Measurements from ENCODE around the gene SYNE2. TPM values are rescaled to one million over a fixed set of nuclear protein-coding genes. Genes with fewer than 3 reads are reported as not detected.

SYNE2 gene
- total RNA-seq, 1 experiment from 2014 or later = 71.1 TPM

DNA sequence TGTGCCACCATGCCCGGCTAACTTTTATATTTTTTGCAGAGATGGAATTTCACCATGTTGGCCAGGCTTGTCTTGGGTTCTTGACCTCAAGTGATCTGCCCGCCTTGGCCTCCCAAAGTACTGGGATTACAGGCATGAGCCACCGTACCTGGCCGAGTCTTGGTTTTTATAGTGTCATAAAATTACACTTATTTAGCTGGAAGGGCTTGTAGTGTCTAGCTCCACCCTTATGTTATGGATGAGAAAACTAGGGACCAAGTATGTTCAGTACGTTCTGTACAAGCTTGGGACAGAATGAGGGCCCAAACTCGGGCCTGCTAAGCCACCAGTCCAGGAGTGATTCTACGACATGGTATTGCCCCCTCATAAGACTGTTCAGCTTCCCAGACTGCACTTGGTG lies 35.1 kb downstream of the SYNE2 start:
- no peak overlapping the region for H3K4me3 Mint-ChIP-seq
- H3K4me1 Mint-ChIP-seq = peaks cover 55% of the 10 kb centered on the region
- CTCF ChIA-PET = interaction anchor here (0.7 kb wide), 1 partner anchor 10 kb away, joined by 6 read pairs; no protein-coding TSS in a partner anchor
- H3K27ac Mint-ChIP-seq = no peak overlapping the region
- DNase-seq (ENCODE audit: low spot score) = no peak
- ATAC-seq = no peak
- POLR2A ChIA-PET = no interaction called here
- H3K9me3 Mint-ChIP-seq = no peaks in the 10 kb centered on the region
- H3K36me3 Mint-ChIP-seq = peaks cover 8% of the 10 kb centered on the region
- TF ChIP-seq ZNF263 (CRISPR knock-in tag; IDR thresholded peaks at IDR 0.05; ENCODE audit: low read depth) (no peak), ELF4 (CRISPR knock-in tag; IDR thresholded peaks at IDR 0.05; ENCODE audit: low read depth) (no peak), NR3C1 (CRISPR knock-in tag; conservative IDR thresholded peaks at IDR 0.05; ENCODE audit: low read depth) (no peak), ZNF396 (CRISPR knock-in tag; IDR thresholded peaks at IDR 0.05; ENCODE audit: borderline replicate concordance) (no peak), GRHL2 (CRISPR knock-in tag; IDR thresholded peaks at IDR 0.05; ENCODE audit: insufficient replicate concordance, severe bottlenecking) (no peak), TEAD1 (CRISPR knock-in tag; IDR thresholded peaks at IDR 0.05) (no peak), RORB (CRISPR knock-in tag; IDR thresholded peaks at IDR 0.05) (no peak), GTF2I (CRISPR knock-in tag; conservative IDR thresholded peaks at IDR 0.05) (no peak), ZNF138 (CRISPR knock-in tag; conservative IDR thresholded peaks at IDR 0.05) (no peak), ZNF232 (CRISPR knock-in tag; IDR thresholded peaks at IDR 0.05) (no peak), NFE2L1 (CRISPR knock-in tag; IDR thresholded peaks at IDR 0.05) (no peak), PRRX2 (CRISPR knock-in tag; IDR thresholded peaks at IDR 0.05) (no peak), ATF1 (CRISPR knock-in tag; IDR thresholded peaks at IDR 0.05) (no peak), RELA (CRISPR knock-in tag; IDR thresholded peaks at IDR 0.05; ENCODE audit: borderline replicate concordance) (no peak)
- TF ChIP-seq, protein P1, sequence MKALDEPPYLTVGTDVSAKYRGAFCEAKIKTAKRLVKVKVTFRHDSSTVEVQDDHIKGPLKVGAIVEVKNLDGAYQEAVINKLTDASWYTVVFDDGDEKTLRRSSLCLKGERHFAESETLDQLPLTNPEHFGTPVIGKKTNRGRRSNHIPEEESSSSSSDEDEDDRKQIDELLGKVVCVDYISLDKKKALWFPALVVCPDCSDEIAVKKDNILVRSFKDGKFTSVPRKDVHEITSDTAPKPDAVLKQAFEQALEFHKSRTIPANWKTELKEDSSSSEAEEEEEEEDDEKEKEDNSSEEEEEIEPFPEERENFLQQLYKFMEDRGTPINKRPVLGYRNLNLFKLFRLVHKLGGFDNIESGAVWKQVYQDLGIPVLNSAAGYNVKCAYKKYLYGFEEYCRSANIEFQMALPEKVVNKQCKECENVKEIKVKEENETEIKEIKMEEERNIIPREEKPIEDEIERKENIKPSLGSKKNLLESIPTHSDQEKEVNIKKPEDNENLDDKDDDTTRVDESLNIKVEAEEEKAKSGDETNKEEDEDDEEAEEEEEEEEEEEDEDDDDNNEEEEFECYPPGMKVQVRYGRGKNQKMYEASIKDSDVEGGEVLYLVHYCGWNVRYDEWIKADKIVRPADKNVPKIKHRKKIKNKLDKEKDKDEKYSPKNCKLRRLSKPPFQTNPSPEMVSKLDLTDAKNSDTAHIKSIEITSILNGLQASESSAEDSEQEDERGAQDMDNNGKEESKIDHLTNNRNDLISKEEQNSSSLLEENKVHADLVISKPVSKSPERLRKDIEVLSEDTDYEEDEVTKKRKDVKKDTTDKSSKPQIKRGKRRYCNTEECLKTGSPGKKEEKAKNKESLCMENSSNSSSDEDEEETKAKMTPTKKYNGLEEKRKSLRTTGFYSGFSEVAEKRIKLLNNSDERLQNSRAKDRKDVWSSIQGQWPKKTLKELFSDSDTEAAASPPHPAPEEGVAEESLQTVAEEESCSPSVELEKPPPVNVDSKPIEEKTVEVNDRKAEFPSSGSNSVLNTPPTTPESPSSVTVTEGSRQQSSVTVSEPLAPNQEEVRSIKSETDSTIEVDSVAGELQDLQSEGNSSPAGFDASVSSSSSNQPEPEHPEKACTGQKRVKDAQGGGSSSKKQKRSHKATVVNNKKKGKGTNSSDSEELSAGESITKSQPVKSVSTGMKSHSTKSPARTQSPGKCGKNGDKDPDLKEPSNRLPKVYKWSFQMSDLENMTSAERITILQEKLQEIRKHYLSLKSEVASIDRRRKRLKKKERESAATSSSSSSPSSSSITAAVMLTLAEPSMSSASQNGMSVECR (CRISPR knock-in tag; IDR thresholded peaks at IDR 0.05; ENCODE audit: borderline replicate concordance) = no peak
- TF ChIP-seq, protein P2, sequence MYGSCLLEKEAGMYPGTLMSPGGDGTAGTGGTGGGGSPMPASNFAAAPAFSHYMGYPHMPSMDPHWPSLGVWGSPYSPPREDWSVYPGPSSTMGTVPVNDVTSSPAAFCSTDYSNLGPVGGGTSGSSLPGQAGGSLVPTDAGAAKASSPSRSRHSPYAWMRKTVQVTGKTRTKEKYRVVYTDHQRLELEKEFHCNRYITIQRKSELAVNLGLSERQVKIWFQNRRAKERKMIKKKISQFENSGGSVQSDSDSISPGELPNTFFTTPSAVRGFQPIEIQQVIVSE (CRISPR knock-in tag; IDR thresholded peaks at IDR 0.05; ENCODE audit: borderline replicate concordance) = no peak
- TF ChIP-seq, protein P3, sequence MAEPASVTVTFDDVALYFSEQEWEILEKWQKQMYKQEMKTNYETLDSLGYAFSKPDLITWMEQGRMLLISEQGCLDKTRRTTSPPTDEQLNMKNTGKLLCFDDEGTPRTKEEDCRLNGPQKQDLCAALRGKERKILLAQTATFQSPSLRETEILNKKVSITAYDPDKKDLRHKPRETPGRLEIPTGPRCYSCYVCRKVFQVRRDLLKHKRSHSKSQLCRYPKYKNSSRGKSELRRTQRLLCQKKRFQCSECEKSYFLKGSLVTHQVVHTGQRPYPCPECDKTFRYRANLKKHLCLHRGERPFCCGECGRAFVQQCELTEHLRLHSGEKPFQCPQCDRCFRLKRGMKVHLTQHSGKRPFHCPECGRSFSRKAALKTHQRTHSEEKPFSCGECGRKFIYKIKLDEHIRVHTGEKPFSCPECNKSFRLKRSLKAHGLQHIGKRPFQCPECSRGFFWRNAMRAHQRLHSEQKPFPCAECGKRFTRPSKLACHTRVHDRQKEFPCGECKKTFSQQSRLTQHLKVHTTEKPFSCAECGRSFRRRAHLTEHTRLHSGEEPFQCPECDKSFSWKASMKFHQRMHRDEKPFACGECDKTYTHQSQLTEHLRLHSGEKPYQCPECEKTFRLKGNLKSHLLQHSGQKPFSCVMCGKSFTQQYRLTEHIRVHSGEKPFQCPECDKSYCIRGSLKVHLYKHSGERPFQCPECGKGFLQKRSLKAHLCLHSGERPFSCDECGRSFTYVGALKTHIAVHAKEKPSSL (CRISPR knock-in tag; conservative IDR thresholded peaks at IDR 0.05) = no peak
- TF ChIP-seq, protein P4, sequence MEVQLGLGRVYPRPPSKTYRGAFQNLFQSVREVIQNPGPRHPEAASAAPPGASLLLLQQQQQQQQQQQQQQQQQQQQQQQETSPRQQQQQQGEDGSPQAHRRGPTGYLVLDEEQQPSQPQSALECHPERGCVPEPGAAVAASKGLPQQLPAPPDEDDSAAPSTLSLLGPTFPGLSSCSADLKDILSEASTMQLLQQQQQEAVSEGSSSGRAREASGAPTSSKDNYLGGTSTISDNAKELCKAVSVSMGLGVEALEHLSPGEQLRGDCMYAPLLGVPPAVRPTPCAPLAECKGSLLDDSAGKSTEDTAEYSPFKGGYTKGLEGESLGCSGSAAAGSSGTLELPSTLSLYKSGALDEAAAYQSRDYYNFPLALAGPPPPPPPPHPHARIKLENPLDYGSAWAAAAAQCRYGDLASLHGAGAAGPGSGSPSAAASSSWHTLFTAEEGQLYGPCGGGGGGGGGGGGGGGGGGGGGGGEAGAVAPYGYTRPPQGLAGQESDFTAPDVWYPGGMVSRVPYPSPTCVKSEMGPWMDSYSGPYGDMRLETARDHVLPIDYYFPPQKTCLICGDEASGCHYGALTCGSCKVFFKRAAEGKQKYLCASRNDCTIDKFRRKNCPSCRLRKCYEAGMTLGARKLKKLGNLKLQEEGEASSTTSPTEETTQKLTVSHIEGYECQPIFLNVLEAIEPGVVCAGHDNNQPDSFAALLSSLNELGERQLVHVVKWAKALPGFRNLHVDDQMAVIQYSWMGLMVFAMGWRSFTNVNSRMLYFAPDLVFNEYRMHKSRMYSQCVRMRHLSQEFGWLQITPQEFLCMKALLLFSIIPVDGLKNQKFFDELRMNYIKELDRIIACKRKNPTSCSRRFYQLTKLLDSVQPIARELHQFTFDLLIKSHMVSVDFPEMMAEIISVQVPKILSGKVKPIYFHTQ (CRISPR knock-in tag; IDR thresholded peaks at IDR 0.05) = no peak
- H3K27me3 Mint-ChIP-seq (ENCODE audit: low read depth) = no peaks in the 10 kb centered on the region
